ENCODE results near the gene TRAP1. TPM values are rescaled to one million over a fixed set of nuclear protein-coding genes. Genes with fewer than 3 reads are reported as not detected.

TRAP1 gene
- polyA plus RNA-seq, 1 donor, result 117 TPM

- no peak for DNase-seq
Observed at GRCh38 chr16:3651461-3652372, 65.6 kb downstream of the TRAP1 start.

GRCh38 chr16:3650631-3651265, 66.6 kb downstream of the TRAP1 start:
- no peak for DNase-seq

- no peak for DNase-seq
Observed at GRCh38 chr16:3646348-3646920, 70.9 kb downstream of the TRAP1 start.

GRCh38 chr16:3645504-3646347, 71.6 kb downstream of the TRAP1 start:
- DNase-seq, result peak; percentile 58

GRCh38 chr16:3645108-3645503, 72.2 kb downstream of the TRAP1 start:
- no peak for DNase-seq

GRCh38 chr16:3643095-3643730, 74.1 kb downstream of the TRAP1 start:
- DNase-seq, result no peak

- DNase-seq, result no peak
Observed at GRCh38 chr16:3642397-3643094, 74.8 kb downstream of the TRAP1 start.

- DNase-seq, result no peak
Observed at GRCh38 chr16:3641801-3642396, 75.4 kb downstream of the TRAP1 start.

GRCh38 chr16:3640632-3641501, 76.5 kb downstream of the TRAP1 start:
- DNase-seq, result no peak

GRCh38 chr16:3640207-3640606, 77.1 kb downstream of the TRAP1 start:
- no peak for DNase-seq

- DNase-seq, result no peak
Observed at GRCh38 chr16:3638916-3639644, 78.2 kb downstream of the TRAP1 start.

- peak; percentile 51 for DNase-seq
Observed at GRCh38 chr16:3637371-3637923, 79.9 kb downstream of the TRAP1 start.

- DNase-seq, result no peak
Observed at GRCh38 chr16:3625911-3626732, 91.2 kb downstream of the TRAP1 start.

- DNase-seq, result no peak
Observed at GRCh38 chr16:3625331-3625730, 92.0 kb downstream of the TRAP1 start.

GRCh38 chr16:3623642-3624041, 93.7 kb downstream of the TRAP1 start:
- DNase-seq, result no peak

GRCh38 chr16:3618769-3619141, 98.6 kb downstream of the TRAP1 start:
- no peak for DNase-seq

Measured in left kidney (tissue), 2 donors.